Naive thymus-derived CD4-positive, alpha-beta T cell (primary cell): ENCODE data around the gene XYLT1. TPM values are rescaled to one million over a fixed set of nuclear protein-coding genes. Genes with fewer than 3 reads are reported as not detected.

ENCODE experiments used
- ATAC-seq: fragments of 150-1000 bp; cut with Tn5 transposase; 2 replicates; pipeline ENCODE4 v1.10.0; 2021; ENCODE audit warnings: mild to moderate bottlenecking, moderate library complexity
- CTCF ChIA-PET: fragments of 350-600 bp; sonication (Branson Sonifier 250); formaldehyde crosslinking; loops from one replicate; lab custom pipeline; 2021; ENCODE audit warnings: antibody characterized with exemption; lab: Charles Lee
- POLR2A ChIA-PET: fragments of 350-600 bp; sonication (Branson Sonifier 250); formaldehyde crosslinking; loops from one replicate; lab custom pipeline; 2021; ENCODE audit warnings: antibody characterized with exemption, inconsistent platforms; lab: Charles Lee
- DNase-seq, 9 donors: peaks; one replicate each; pipeline versions ENCODE4 v3.0.0 to v3.0.0-alpha.2; 2020 to 2022; ENCODE audit warnings: mixed read lengths in 1 of 9
- H3K27ac ChIP-seq: one replicate; pipeline ENCODE4 v1.7.0; 2013; ENCODE audit warnings: mild to moderate bottlenecking, low read depth, low read length, moderate library complexity
- H3K27me3 ChIP-seq, 2 donors: one replicate each; pipeline ENCODE4 v1.7.0; 2013; ENCODE audit warnings: low read length in 2 of 2, mild to moderate bottlenecking in 2 of 2, moderate library complexity in 2 of 2; ENCODE audit not compliant: control insufficient read depth in 2 of 2, insufficient read depth in 2 of 2
- H3K36me3 ChIP-seq, 3 experiments: 1 replicate in 2 of 3; 2 replicates in 1 of 3; pipeline ENCODE4 v1.7.0; 2013; ENCODE audit warnings: low read length in 3 of 3, mild to moderate bottlenecking in 3 of 3, moderate library complexity in 1 of 3; ENCODE audit not compliant: insufficient read depth in 3 of 3, control insufficient read depth in 2 of 3
- H3K4me1 ChIP-seq, 2 donors: one replicate each; pipeline ENCODE4 v1.7.0; 2013; ENCODE audit warnings: low read length in 2 of 2, mild to moderate bottlenecking in 2 of 2, moderate library complexity in 1 of 2; ENCODE audit not compliant: control insufficient read depth in 2 of 2, insufficient read depth in 2 of 2
- H3K4me3 ChIP-seq: 2 replicates; pipeline ENCODE4 v1.7.0; 2013; ENCODE audit warnings: mild to moderate bottlenecking, low read length
- H3K9me3 ChIP-seq, 3 experiments: 1 replicate in 2 of 3; 2 replicates in 1 of 3; pipeline ENCODE4 v1.7.0; 2013; ENCODE audit warnings: low read length in 3 of 3; ENCODE audit not compliant: control insufficient read depth in 2 of 3
- H3K27ac Mint-ChIP-seq, 9 donors: one replicate each; pipeline ENCODE4 v1.8.0; 2020 to 2022; ENCODE audit warnings: mixed read lengths in 9 of 9, mild to moderate bottlenecking in 8 of 9, moderate library complexity in 5 of 9, inconsistent platforms in 2 of 9
- H3K27me3 Mint-ChIP-seq, 5 donors: one replicate each; pipeline ENCODE4 v1.8.0; 2021 to 2022; ENCODE audit warnings: mixed read lengths in 5 of 5, mild to moderate bottlenecking in 1 of 5
- H3K36me3 Mint-ChIP-seq, 5 donors: one replicate each; pipeline ENCODE4 v1.8.0; 2020 to 2022; ENCODE audit warnings: mixed read lengths in 5 of 5, mild to moderate bottlenecking in 3 of 5, inconsistent platforms in 1 of 5
- H3K4me1 Mint-ChIP-seq, 7 donors: one replicate each; pipeline ENCODE4 v1.8.0; 2020 to 2022; ENCODE audit warnings: mixed read lengths in 7 of 7, mild to moderate bottlenecking in 3 of 7, inconsistent platforms in 1 of 7
- H3K4me3 Mint-ChIP-seq, 10 donors: one replicate each; pipeline ENCODE4 v1.8.0; 2020 to 2022; ENCODE audit warnings: mild to moderate bottlenecking in 10 of 10, mixed read lengths in 10 of 10, moderate library complexity in 6 of 10, inconsistent platforms in 2 of 10
- H3K9me3 Mint-ChIP-seq, 11 donors: one replicate each; pipeline ENCODE4 v1.8.0; 2020 to 2022; ENCODE audit warnings: mixed read lengths in 11 of 11, mild to moderate bottlenecking in 4 of 11, inconsistent platforms in 1 of 11, moderate library complexity in 1 of 11
- intact Hi-C, 2 donors: fragments of 100-400 bp; cut with micrococcal nuclease; formaldehyde crosslinking; loops; one replicate each; pipeline ENCODE4 v1.15.1; 2023
- polyA plus RNA-seq, 2 donors: library from polyadenylated mRNA; unstranded; fragments of 300-500 nt; fragmentation: Illumina TruSeq; gene quantifications; one replicate each; pipeline ENCODE4 v1.2.3, GENCODE V29; 2021
- total RNA-seq, 6 experiments: library from RNA in 5 of 6; stranded (reverse) in 5 of 6; gene quantifications; 1 replicate in 5 of 6; 2 replicates in 1 of 6; pipeline ENCODE4 v1.2.3 and lab custom pipeline; 2021 to 2026

XYLT1 gene
- total and polyA plus RNA-seq, 7 experiments from 2014 or later: 1.9 to 50.4 (median 37.9) TPM

- no peak for DNase-seq
- H3K27ac Mint-ChIP-seq: no peak overlapping the region
- H3K36me3 ChIP-seq: no peaks in the 10 kb centered on the region
- ChIA-PET POLR2A (no interaction called here), CTCF (no interaction called here)
- peaks cover 24 to 49% (median 41%) of the 10 kb centered on the region in 7 donors for H3K4me1 Mint-ChIP-seq
- H3K27me3 ChIP-seq: no peaks in the 10 kb centered on the region
- no peak overlapping the region for H3K4me3 Mint-ChIP-seq
- no peak overlapping the region for H3K4me3 ChIP-seq
- no peak for ATAC-seq
- intact Hi-C loops: no loop called here
- H3K36me3 Mint-ChIP-seq: peaks cover 0 to 37% (median 18%) of the 10 kb centered on the region in 5 donors
- H3K9me3 Mint-ChIP-seq: no peaks in the 10 kb centered on the region
- H3K4me1 ChIP-seq: peaks cover 0 to 7% of the 10 kb centered on the region in 2 donors
- H3K9me3 ChIP-seq: no peaks in the 10 kb centered on the region
- H3K27me3 Mint-ChIP-seq: no peaks in the 10 kb centered on the region
- H3K27ac ChIP-seq: no peak overlapping the region
These were observed 12.8 kb downstream of the XYLT1 start for GRCh38 chr16:17457997-17458396.

GRCh38 chr16:17457513-17457912, 13.2 kb downstream of the XYLT1 start:
- no peak for ATAC-seq
- Histone ChIP-seq H3K4me3 (no peak overlapping the region), H3K27ac (no peak overlapping the region), H3K4me1 (peaks cover 0 to 7% of the 10 kb centered on the region in 2 donors), H3K27me3 (no peaks in the 10 kb centered on the region), H3K36me3 (no peaks in the 10 kb centered on the region), H3K9me3 (no peaks in the 10 kb centered on the region)
- no peaks in the 10 kb centered on the region for H3K9me3 Mint-ChIP-seq
- H3K4me3 Mint-ChIP-seq: no peak overlapping the region
- CTCF ChIA-PET: no interaction called here
- intact Hi-C loops: no loop called here
- no peak for DNase-seq
- POLR2A ChIA-PET: no interaction called here
- peak overlapping the region in 1 of 9 donors; percentile 55 for H3K27ac Mint-ChIP-seq
- no peaks in the 10 kb centered on the region for H3K27me3 Mint-ChIP-seq
- peaks cover 0 to 33% (median 16%) of the 10 kb centered on the region in 5 donors for H3K36me3 Mint-ChIP-seq
- H3K4me1 Mint-ChIP-seq: peaks cover 20 to 49% (median 41%) of the 10 kb centered on the region in 7 donors

- CTCF ChIA-PET: interaction anchor here (0.6 kb wide), 1 partner anchor 110 kb away, joined by 5 read pairs; no protein-coding TSS in a partner anchor
- POLR2A ChIA-PET: no interaction called here
- Mint-ChIP-seq H3K36me3 (peaks cover 0 to 24% (median 4%) of the 10 kb centered on the region in 5 donors), H3K9me3 (no peaks in the 10 kb centered on the region), H3K27ac (peak overlapping the region in 1 of 9 donors; percentile 2), H3K27me3 (no peaks in the 10 kb centered on the region), H3K4me3 (no peak overlapping the region), H3K4me1 (peaks cover 33 to 51% (median 40%) of the 10 kb centered on the region in 7 donors)
- intact Hi-C loops: no loop called here
- H3K27ac ChIP-seq: no peak overlapping the region
- no peaks in the 10 kb centered on the region for H3K27me3 ChIP-seq
- no peak for DNase-seq
- ATAC-seq: no peak
- no peaks in the 10 kb centered on the region for H3K9me3 ChIP-seq
- H3K4me3 ChIP-seq: no peak overlapping the region
- no peaks in the 10 kb centered on the region for H3K36me3 ChIP-seq
- H3K4me1 ChIP-seq: peaks cover 15 to 21% of the 10 kb centered on the region in 2 donors
These were observed 16.5 kb downstream of the XYLT1 start for GRCh38 chr16:17454162-17454730.

- ChIA-PET POLR2A (interaction anchor here (0.7 to 0.8 kb wide), 2 partner anchors 110 to 184 kb away, joined by 3 read pairs; no protein-coding TSS in a partner anchor), CTCF (no interaction called here)
- H3K9me3 Mint-ChIP-seq: no peaks in the 10 kb centered on the region
- H3K27ac ChIP-seq: no peak overlapping the region
- H3K4me1 Mint-ChIP-seq: peaks cover 41 to 58% (median 46%) of the 10 kb centered on the region in 7 donors
- no peak overlapping the region for H3K27ac Mint-ChIP-seq
- no peaks in the 10 kb centered on the region for H3K36me3 ChIP-seq
- ATAC-seq (no peak), DNase-seq (no peak)
- no peaks in the 10 kb centered on the region for H3K9me3 ChIP-seq
- no peak overlapping the region for H3K4me3 Mint-ChIP-seq
- intact Hi-C loops: loop anchor here in 1 of 2 donors (2.0 kb wide), 1 partner anchor 17 kb away; the partner anchor contains the start of gene XYLT1
- H3K27me3 ChIP-seq: no peaks in the 10 kb centered on the region
- H3K36me3 Mint-ChIP-seq: peaks cover 0 to 24% (median 4%) of the 10 kb centered on the region in 5 donors
- H3K4me1 ChIP-seq: peaks cover 22 to 28% of the 10 kb centered on the region in 2 donors
- H3K27me3 Mint-ChIP-seq: no peaks in the 10 kb centered on the region
- H3K4me3 ChIP-seq: no peak overlapping the region
These were observed 17.3 kb downstream of the XYLT1 start for GRCh38 chr16:17453364-17454038.

- ChIA-PET POLR2A (interaction anchor here (0.7 to 0.8 kb wide), 2 partner anchors 109 to 184 kb away, joined by 3 read pairs; no protein-coding TSS in a partner anchor), CTCF (no interaction called here)
- Mint-ChIP-seq H3K27me3 (no peaks in the 10 kb centered on the region), H3K36me3 (peaks cover 0 to 24% (median 4%) of the 10 kb centered on the region in 5 donors), H3K4me1 (peaks cover 41 to 57% (median 50%) of the 10 kb centered on the region in 7 donors), H3K27ac (peak overlapping the region in 1 of 9 donors; percentile 58), H3K9me3 (no peaks in the 10 kb centered on the region), H3K4me3 (no peak overlapping the region)
- no peak for ATAC-seq
- DNase-seq: no peak
- no peaks in the 10 kb centered on the region for H3K36me3 ChIP-seq
- H3K4me3 ChIP-seq: no peak overlapping the region
- H3K9me3 ChIP-seq: no peaks in the 10 kb centered on the region
- no peaks in the 10 kb centered on the region for H3K27me3 ChIP-seq
- H3K27ac ChIP-seq: no peak overlapping the region
- peaks cover 25 to 33% of the 10 kb centered on the region in 2 donors for H3K4me1 ChIP-seq
- intact Hi-C loops: loop anchor here in 1 of 2 donors (2.0 kb wide), 1 partner anchor 18 kb away; the partner anchor contains the start of gene XYLT1
These were observed 17.8 kb downstream of the XYLT1 start for GRCh38 chr16:17452922-17453321.

GRCh38 chr16:17451843-17452242, 18.9 kb downstream of the XYLT1 start:
- no peak overlapping the region for H3K4me3 ChIP-seq
- no peaks in the 10 kb centered on the region for H3K27me3 Mint-ChIP-seq
- intact Hi-C loops: loop anchor here in 1 of 2 donors (2.0 kb wide), 1 partner anchor 19 kb away; the partner anchor contains the start of gene XYLT1

More at GRCh38 chr16:17451843-17452242, 18.9 kb downstream of the XYLT1 start:
- Mint-ChIP-seq H3K36me3 (peaks cover 0 to 24% (median 4%) of the 10 kb centered on the region in 5 donors), H3K4me1 (peaks cover 35 to 62% (median 52%) of the 10 kb centered on the region in 7 donors), H3K27ac (peak overlapping the region in 6 of 9 donors; percentile 3 to 87 (median 46)), H3K4me3 (peak overlapping the region in 8 of 10 donors; percentile 0 to 43 (median 11)), H3K9me3 (no peaks in the 10 kb centered on the region)
- Histone ChIP-seq H3K9me3 (no peaks in the 10 kb centered on the region), H3K36me3 (no peaks in the 10 kb centered on the region), H3K4me1 (peaks cover 25 to 38% of the 10 kb centered on the region in 2 donors), H3K27me3 (no peaks in the 10 kb centered on the region), H3K27ac (no peak overlapping the region)
- DNase-seq (no peak), ATAC-seq (peak; percentile 65)
- CTCF ChIA-PET: no interaction called here
- POLR2A ChIA-PET: no interaction called here
